Osteoblast (primary cell): Measurements from ENCODE around the gene TNIP3. TPM values are rescaled to one million over a fixed set of nuclear protein-coding genes. Genes with fewer than 3 reads are reported as not detected.

ENCODE experiments used
- DNase-seq: peaks from one replicate; pipeline ENCODE4 v3.0.0; 2011; ENCODE audit warnings: low spot score, mixed read lengths; ENCODE audit not compliant: insufficient read length; ENCODE audit errors: missing footprints
- H2AFZ ChIP-seq: 2 replicates; pipeline ENCODE4 v1.6.0; 2011; ENCODE audit warnings: mild to moderate bottlenecking, low read length
- H3K27ac ChIP-seq: 2 replicates; pipeline ENCODE4 v1.5.1; 2011; ENCODE audit warnings: mild to moderate bottlenecking, low read depth, low read length, moderate library complexity
- H3K27me3 ChIP-seq: 2 replicates; pipeline ENCODE4 v1.6.0; 2012; ENCODE audit warnings: mild to moderate bottlenecking, control low read depth, inconsistent platforms, low read length, moderate library complexity; ENCODE audit not compliant: insufficient read depth
- H3K36me3 ChIP-seq: 2 replicates; pipeline ENCODE4 v1.5.1; 2011; ENCODE audit warnings: mild to moderate bottlenecking, low read length, control low read depth, moderate library complexity; ENCODE audit not compliant: insufficient read depth
- H3K4me1 ChIP-seq: 2 replicates; pipeline ENCODE4 v1.5.1; 2011; ENCODE audit warnings: mild to moderate bottlenecking, low read length, control low read depth, moderate library complexity; ENCODE audit not compliant: insufficient read depth
- H3K4me2 ChIP-seq: 2 replicates; pipeline ENCODE4 v1.6.0; 2011; ENCODE audit warnings: mild to moderate bottlenecking, low read length; ENCODE audit not compliant: insufficient read depth
- H3K4me3 ChIP-seq: fragments of 200-600 bp; sonication (generic); 3 replicates; pipeline ENCODE4 v1.5.1; 2012; ENCODE audit warnings: mild to moderate bottlenecking, low read length, inconsistent platforms; ENCODE audit not compliant: insufficient read depth
- H3K79me2 ChIP-seq: 2 replicates; pipeline ENCODE4 v1.6.0; 2012; ENCODE audit warnings: mild to moderate bottlenecking, low read length, control low read depth, inconsistent platforms; ENCODE audit not compliant: insufficient read depth
- H3K9me3 ChIP-seq: 2 replicates; pipeline ENCODE4 v1.5.1; 2011; ENCODE audit warnings: low read depth, low read length, control low read depth
- H4K20me1 ChIP-seq: 2 replicates; pipeline ENCODE4 v1.6.0; 2012; ENCODE audit warnings: mild to moderate bottlenecking, low read length, control low read depth; ENCODE audit not compliant: insufficient read depth
- CTCF ChIP-seq: IDR thresholded peaks from 2 replicates; pipeline ENCODE4 v1.5.1; 2011; ENCODE audit warnings: mild to moderate bottlenecking, low read depth, low read length, moderate library complexity; ENCODE audit errors: extremely low read depth
- total RNA-seq: library from RNA; depleted of rRNA; stranded (reverse); fragments of >200 nt; gene quantifications from 2 replicates; pipeline ENCODE4 v1.2.3, GENCODE V29; 2012

TNIP3 gene
- total RNA-seq, 1 donor: 0.72 TPM

- Histone ChIP-seq H3K4me1 (no peaks in the 10 kb centered on the region), H3K9me3 (no peaks in the 10 kb centered on the region), H3K27ac (no peak overlapping the region), H3K4me3 (no peak overlapping the region), H2AFZ (no peak overlapping the region), H3K4me2 (no peak overlapping the region), H3K36me3 (no peaks in the 10 kb centered on the region), H3K79me2 (no peaks in the 10 kb centered on the region), H3K27me3 (no peaks in the 10 kb centered on the region), H4K20me1 (no peaks in the 10 kb centered on the region)
- no peak for DNase-seq
- TF ChIP-seq CTCF: no peak
Measured at GRCh38 chr4:121166976-121167375, 2.9 kb upstream of the TNIP3 start.

GRCh38 chr4:121165206-121165605, 1.1 kb upstream of the TNIP3 start:
- no peak for DNase-seq
- no peaks in the 10 kb centered on the region for H4K20me1 ChIP-seq
- no peak overlapping the region for H2AFZ ChIP-seq

GRCh38 chr4:121156822-121157769, 7.0 kb downstream of the TNIP3 start:
- TF ChIP-seq CTCF: no peak
- no peaks in the 10 kb centered on the region for H3K9me3 ChIP-seq
- H2AFZ ChIP-seq: peak overlapping the region; percentile 89
- H3K36me3 ChIP-seq: no peaks in the 10 kb centered on the region
- no peaks in the 10 kb centered on the region for H3K79me2 ChIP-seq
- DNase-seq: peak; percentile 45
- H3K27me3 ChIP-seq: no peaks in the 10 kb centered on the region
- H3K4me1 ChIP-seq: peaks cover 17% of the 10 kb centered on the region
- H3K4me2 ChIP-seq: peak overlapping the region; percentile 89
- no peaks in the 10 kb centered on the region for H4K20me1 ChIP-seq
- H3K4me3 ChIP-seq: peak overlapping the region; percentile 72
- H3K27ac ChIP-seq: peak overlapping the region; percentile 59

More at GRCh38 chr4:121165206-121165605, 1.1 kb upstream of the TNIP3 start:
- H3K27me3 ChIP-seq: no peaks in the 10 kb centered on the region
- H3K79me2 ChIP-seq: no peaks in the 10 kb centered on the region
- H3K4me1 ChIP-seq: no peaks in the 10 kb centered on the region
- no peak overlapping the region for H3K4me3 ChIP-seq
- H3K9me3 ChIP-seq: no peaks in the 10 kb centered on the region
- no peak overlapping the region for H3K27ac ChIP-seq
- TF ChIP-seq CTCF: no peak
- no peaks in the 10 kb centered on the region for H3K36me3 ChIP-seq
- no peak overlapping the region for H3K4me2 ChIP-seq

- H4K20me1 ChIP-seq: no peaks in the 10 kb centered on the region
- peak overlapping the region; percentile 89 for H3K4me2 ChIP-seq
- H3K4me3 ChIP-seq: peak overlapping the region; percentile 38
- peaks cover 28% of the 10 kb centered on the region for H3K4me1 ChIP-seq
- no peak for TF ChIP-seq CTCF
- peak overlapping the region; percentile 59 for H3K27ac ChIP-seq
- no peaks in the 10 kb centered on the region for H3K27me3 ChIP-seq
- H3K36me3 ChIP-seq: no peaks in the 10 kb centered on the region
- no peak overlapping the region for H2AFZ ChIP-seq
- no peaks in the 10 kb centered on the region for H3K9me3 ChIP-seq
- peak; percentile 85 for DNase-seq
- H3K79me2 ChIP-seq: no peaks in the 10 kb centered on the region
Measured at GRCh38 chr4:121155893-121156292, 8.2 kb downstream of the TNIP3 start.
